ENCODE results near the gene CD82.

The CD82 gene

GRCh38 chr11:44578279-44578678 is 12.8 kb downstream of the CD82 start:
- no peak for DNase-seq

- no peak for DNase-seq
Observed at GRCh38 chr11:44579302-44579761, 13.9 kb downstream of the CD82 start.

GRCh38 chr11:44580701-44581100 is 15.2 kb downstream of the CD82 start:
- DNase-seq, result no peak

GRCh38 chr11:44581246-44581645 is 15.8 kb downstream of the CD82 start:
- no peak for DNase-seq

GRCh38 chr11:44582641-44583352 is 17.3 kb downstream of the CD82 start:
- no peak for DNase-seq

GRCh38 chr11:44583353-44583669 is 17.8 kb downstream of the CD82 start:
- DNase-seq, result no peak

- no peak for DNase-seq
Observed at GRCh38 chr11:44585421-44585820, 20.0 kb downstream of the CD82 start.

GRCh38 chr11:44589301-44589700 is 23.8 kb downstream of the CD82 start:
- DNase-seq, result no peak

- DNase-seq, result no peak
Observed at GRCh38 chr11:44590769-44591168, 25.3 kb downstream of the CD82 start.

GRCh38 chr11:44591557-44591956 is 26.1 kb downstream of the CD82 start:
- DNase-seq, result no peak

- no peak for DNase-seq
Observed at GRCh38 chr11:44592125-44592940, 26.9 kb downstream of the CD82 start.

GRCh38 chr11:44593251-44593650 is 27.8 kb downstream of the CD82 start:
- no peak for DNase-seq

- DNase-seq, result no peak
Observed at GRCh38 chr11:44595006-44595405, 29.5 kb downstream of the CD82 start.

GRCh38 chr11:44595964-44596381 is 30.5 kb downstream of the CD82 start:
- DNase-seq, result no peak

GRCh38 chr11:44596525-44597276 is 31.2 kb downstream of the CD82 start:
- DNase-seq, result no peak

- no peak for DNase-seq
Observed at GRCh38 chr11:44597358-44598012, 32.0 kb downstream of the CD82 start.

- DNase-seq, result no peak
Observed at GRCh38 chr11:44598831-44599230, 33.4 kb downstream of the CD82 start.

- no peak for DNase-seq
Observed at GRCh38 chr11:44600261-44600660, 34.8 kb downstream of the CD82 start.

- no peak for DNase-seq
Observed at GRCh38 chr11:44600839-44601383, 35.4 kb downstream of the CD82 start.

- no peak for DNase-seq
Observed at GRCh38 chr11:44601471-44602370, 36.3 kb downstream of the CD82 start.

GRCh38 chr11:44602891-44603310 is 37.4 kb downstream of the CD82 start:
- no peak for DNase-seq

- DNase-seq, result no peak
Observed at GRCh38 chr11:44604171-44604581, 38.7 kb downstream of the CD82 start.
